ENCODE data around the gene CLMP.

Gene CLMP

GRCh38 chr11:123082977-123083376 lies 112.1 kb downstream of the CLMP start:
- H3K27me3 ChIP-seq (ENCODE audit: insufficient read depth, low read length) = no peaks in the 10 kb centered on the region
- TF ChIP-seq CTCF (IDR thresholded peaks at IDR 0.05; ENCODE audit: low read length) (no peak), EZH2 (IDR thresholded peaks at IDR 0.05; ENCODE audit: borderline replicate concordance, low read length) (no peak)
- no peaks in the 10 kb centered on the region for H3K79me2 ChIP-seq (ENCODE audit: insufficient read depth, low read length)
- H3K9ac ChIP-seq (ENCODE audit: low read length) = no peak overlapping the region
- no peak overlapping the region for H3K4me3 ChIP-seq (ENCODE audit: low read depth, low read length, poor library complexity, severe bottlenecking)
- H3K9me2 ChIP-seq (ENCODE audit: low read depth, low read length) = no peaks in the 10 kb centered on the region
- no peak overlapping the region for H3K27ac ChIP-seq (ENCODE audit: low read depth, low read length, poor library complexity, severe bottlenecking)
- H3K36me3 ChIP-seq (ENCODE audit: insufficient read depth, low read length) = no peaks in the 10 kb centered on the region; the same call in 1 of the 2 replicates
- no peaks in the 10 kb centered on the region for H3K9me3 ChIP-seq (ENCODE audit: low read length)
- no peaks in the 10 kb centered on the region for H3K4me1 ChIP-seq (ENCODE audit: insufficient read depth, low read length, severe bottlenecking)
- H3K4me2 ChIP-seq (ENCODE audit: low read length) = no peak overlapping the region
- H4K20me1 ChIP-seq (ENCODE audit: insufficient read depth, low read length) = no peaks in the 10 kb centered on the region
- H2AFZ ChIP-seq (ENCODE audit: low read length) = no peak overlapping the region
- H3F3A ChIP-seq (ENCODE audit: insufficient read depth, low read length) = no peaks in the 10 kb centered on the region

GRCh38 chr11:123080015-123080414 lies 115.0 kb downstream of the CLMP start:
- H2AFZ ChIP-seq (ENCODE audit: low read length) = no peak overlapping the region
- H3K27ac ChIP-seq (ENCODE audit: low read depth, low read length, poor library complexity, severe bottlenecking) = no peak overlapping the region
- H3K4me2 ChIP-seq (ENCODE audit: low read length) = no peak overlapping the region
- no peaks in the 10 kb centered on the region; the same call in 1 of the 2 replicates for H3K36me3 ChIP-seq (ENCODE audit: insufficient read depth, low read length)
- no peak overlapping the region for H3K9ac ChIP-seq (ENCODE audit: low read length)
- no peaks in the 10 kb centered on the region for H3K79me2 ChIP-seq (ENCODE audit: insufficient read depth, low read length)
- H3K4me1 ChIP-seq (ENCODE audit: insufficient read depth, low read length, severe bottlenecking) = no peaks in the 10 kb centered on the region
- TF ChIP-seq EZH2 (IDR thresholded peaks at IDR 0.05; ENCODE audit: borderline replicate concordance, low read length) (no peak), CTCF (IDR thresholded peaks at IDR 0.05; ENCODE audit: low read length) (no peak)
- H3F3A ChIP-seq (ENCODE audit: insufficient read depth, low read length) = no peaks in the 10 kb centered on the region
- no peaks in the 10 kb centered on the region for H4K20me1 ChIP-seq (ENCODE audit: insufficient read depth, low read length)
- H3K9me2 ChIP-seq (ENCODE audit: low read depth, low read length) = no peaks in the 10 kb centered on the region
- no peak overlapping the region for H3K4me3 ChIP-seq (ENCODE audit: low read depth, low read length, poor library complexity, severe bottlenecking)
- no peaks in the 10 kb centered on the region for H3K27me3 ChIP-seq (ENCODE audit: insufficient read depth, low read length)
- H3K9me3 ChIP-seq (ENCODE audit: low read length) = no peaks in the 10 kb centered on the region

- Histone ChIP-seq H3K9ac (ENCODE audit: low read length) (no peak overlapping the region), H3K4me3 (ENCODE audit: low read depth, low read length, poor library complexity, severe bottlenecking) (no peak overlapping the region), H3K4me1 (ENCODE audit: insufficient read depth, low read length, severe bottlenecking) (no peaks in the 10 kb centered on the region), H3K27me3 (ENCODE audit: insufficient read depth, low read length) (no peaks in the 10 kb centered on the region), H2AFZ (ENCODE audit: low read length) (no peak overlapping the region), H3K9me2 (ENCODE audit: low read depth, low read length) (no peaks in the 10 kb centered on the region), H4K20me1 (ENCODE audit: insufficient read depth, low read length) (no peaks in the 10 kb centered on the region), H3F3A (ENCODE audit: insufficient read depth, low read length) (no peaks in the 10 kb centered on the region), H3K27ac (ENCODE audit: low read depth, low read length, poor library complexity, severe bottlenecking) (no peak overlapping the region), H3K79me2 (ENCODE audit: insufficient read depth, low read length) (no peaks in the 10 kb centered on the region), H3K36me3 (ENCODE audit: insufficient read depth, low read length) (no peaks in the 10 kb centered on the region), H3K9me3 (ENCODE audit: low read length) (no peaks in the 10 kb centered on the region), H3K4me2 (ENCODE audit: low read length) (no peak overlapping the region)
- no peak for TF ChIP-seq EZH2 (IDR thresholded peaks at IDR 0.05; ENCODE audit: borderline replicate concordance, low read length)
- no peak for TF ChIP-seq CTCF (IDR thresholded peaks at IDR 0.05; ENCODE audit: low read length)
Measured at GRCh38 chr11:123076484-123076883, 118.6 kb downstream of the CLMP start.
